ENCODE data around the gene USP49.
"Not testable (repeated sequence)": the region's sequence is repeated elsewhere in the genome, so short reads cannot be mapped to it uniquely, and the experiment has no call there.

USP49 gene

GRCh38 chr6:41811946-41812345, 83.2 kb downstream of the USP49 start:
- not testable (repeated sequence) for DNase-seq (ENCODE audit: low spot score)

GRCh38 chr6:41811095-41811494, 84.1 kb downstream of the USP49 start:
- no peak for DNase-seq (ENCODE audit: low spot score)

DNA sequence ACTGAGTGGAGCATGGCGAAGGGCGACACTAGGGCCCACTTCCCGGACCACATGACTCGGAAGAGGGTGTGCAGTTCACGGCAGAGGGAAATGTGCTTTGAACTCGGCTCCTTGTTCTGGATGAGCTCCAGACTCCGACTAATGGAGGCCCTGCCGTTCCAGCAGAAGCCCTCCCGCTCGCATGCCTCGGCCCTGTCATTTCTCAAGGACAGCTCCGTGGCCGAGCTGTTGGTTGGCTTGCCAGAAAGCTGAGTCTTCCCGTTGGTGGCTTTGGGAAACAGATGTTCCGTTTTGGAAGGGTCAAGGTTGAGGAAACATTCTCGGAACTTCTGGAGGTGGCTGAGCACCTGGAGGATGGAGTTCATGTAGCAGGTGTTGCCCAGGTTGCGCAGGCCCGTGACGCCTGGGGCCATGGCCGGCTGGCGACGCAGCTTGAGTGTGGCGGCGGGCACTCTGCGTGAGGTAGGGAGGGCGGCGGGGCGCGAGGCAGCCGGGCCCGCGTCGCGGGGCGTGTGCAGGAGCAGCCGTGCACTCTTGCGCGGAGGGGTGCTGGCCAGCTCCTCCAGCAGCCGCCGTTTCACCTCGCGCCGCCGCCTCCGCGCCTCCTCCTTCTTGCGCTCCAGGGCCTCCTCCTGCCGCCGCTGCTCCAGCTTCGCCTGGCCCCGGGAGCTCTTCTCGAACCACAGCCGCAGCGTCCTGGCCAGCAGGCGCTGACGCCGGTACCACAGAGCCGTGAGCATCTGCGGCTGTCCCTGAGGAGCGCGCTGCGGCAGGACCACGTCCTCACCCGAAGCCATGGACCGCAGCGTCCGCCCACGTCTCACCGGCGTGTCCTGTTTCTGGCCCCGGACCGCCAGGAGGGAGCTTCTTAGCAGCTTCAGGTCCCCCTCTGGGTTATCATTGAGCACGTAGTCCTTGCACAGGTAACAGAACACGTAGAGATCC, 89.1 kb downstream of the USP49 start:
- no peak for DNase-seq (ENCODE audit: low spot score)

DNA sequence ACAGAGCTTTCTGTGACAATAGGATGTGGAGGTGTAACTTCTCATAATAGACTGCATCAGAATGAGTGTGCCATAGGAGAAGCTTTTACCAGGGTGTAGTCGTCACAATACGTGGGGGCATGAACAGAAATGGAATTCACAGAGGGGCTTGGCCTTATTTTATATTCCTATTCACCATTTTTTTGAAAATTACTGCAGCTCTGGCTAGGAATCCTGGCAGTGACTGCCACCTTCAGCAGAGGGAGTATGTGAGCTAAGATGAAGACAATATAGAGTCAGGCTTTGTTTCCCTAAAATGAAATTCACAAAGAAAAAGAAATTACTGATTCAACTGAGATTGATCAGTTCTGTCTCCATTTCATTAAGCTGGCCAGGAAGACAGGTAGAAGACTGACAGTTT, 93.8 kb downstream of the USP49 start:
- DNase-seq (ENCODE audit: low spot score) = peak; percentile 13

GRCh38 chr6:41799559-41799911, 95.6 kb downstream of the USP49 start:
- no peak for DNase-seq (ENCODE audit: low spot score)

DNA sequence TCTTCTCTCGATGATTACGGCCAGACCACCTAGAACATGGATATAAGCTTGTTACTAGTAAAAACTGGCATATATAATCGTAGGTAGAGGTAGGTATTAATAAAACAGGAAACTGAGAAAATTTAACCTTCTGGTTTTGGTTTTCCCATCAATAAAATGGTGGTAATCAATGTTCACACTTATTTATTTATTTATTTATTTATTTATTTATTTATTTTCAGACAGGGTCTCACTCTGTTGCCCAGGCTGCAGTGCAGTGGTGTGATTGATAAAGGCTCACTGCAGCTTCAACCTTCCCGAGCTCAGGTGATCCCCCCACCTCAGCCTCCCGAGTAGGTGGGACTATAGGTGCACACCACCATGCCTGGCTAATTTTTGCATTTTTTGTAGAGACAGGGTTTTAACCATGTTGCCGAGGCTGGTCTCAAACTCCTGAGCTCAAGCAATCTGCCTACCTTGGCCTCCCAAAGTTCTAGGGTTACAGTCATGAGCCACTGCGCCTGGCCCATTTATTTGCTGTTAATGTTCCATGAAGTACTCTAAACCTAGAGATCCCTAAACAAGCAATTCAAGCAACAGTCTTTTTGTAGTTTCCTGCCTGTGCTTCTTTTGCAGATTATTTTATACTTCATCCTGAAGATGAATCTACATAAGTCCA, 96.1 kb downstream of the USP49 start:
- no peak for DNase-seq (ENCODE audit: low spot score)

GRCh38 chr6:41796474-41796873, 98.7 kb downstream of the USP49 start:
- no peak for DNase-seq (ENCODE audit: low spot score)

GRCh38 chr6:41791984-41792383, 103.2 kb downstream of the USP49 start:
- DNase-seq (ENCODE audit: low spot score) = no peak

DNA sequence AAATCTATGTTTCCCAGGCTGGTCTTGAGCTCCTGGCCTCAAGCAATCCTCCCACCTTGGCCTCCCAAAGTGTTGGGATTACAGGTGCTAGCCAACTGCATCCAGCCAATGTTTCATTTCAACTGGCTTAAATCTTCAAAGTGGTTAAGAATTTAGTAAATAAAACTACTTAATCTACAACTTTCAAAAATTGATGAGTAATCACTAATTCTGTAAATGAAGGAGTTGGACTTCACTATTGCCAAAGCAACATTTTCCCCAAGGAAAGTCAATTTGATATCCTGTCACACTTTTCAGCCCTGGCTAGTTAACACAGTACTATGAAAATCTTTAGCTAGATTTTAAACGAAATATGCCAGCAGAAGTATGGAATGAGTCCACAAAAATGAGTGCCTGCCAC, 103.9 kb downstream of the USP49 start:
- no peak for DNase-seq (ENCODE audit: low spot score)

DNA sequence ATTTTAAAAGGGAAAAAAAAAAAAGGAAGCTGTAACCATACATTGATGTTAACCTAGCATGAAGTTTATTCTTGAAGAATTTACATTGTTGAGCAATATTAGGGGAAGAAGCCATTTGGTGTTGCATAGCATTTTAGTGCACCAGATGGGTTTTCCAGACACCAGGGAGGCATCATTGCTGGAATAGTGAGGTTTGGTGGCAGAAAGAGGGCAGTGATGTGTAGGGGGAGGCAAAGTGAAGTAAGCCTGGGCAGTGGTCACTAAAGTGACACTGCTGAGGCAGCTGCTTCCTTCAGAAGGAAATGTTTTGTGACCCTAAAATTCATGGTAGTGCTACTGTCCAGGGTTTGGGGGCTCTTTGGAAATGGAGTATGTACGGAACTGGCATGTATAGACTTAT, 105.1 kb downstream of the USP49 start:
- DNase-seq (ENCODE audit: low spot score) = no peak

DNA sequence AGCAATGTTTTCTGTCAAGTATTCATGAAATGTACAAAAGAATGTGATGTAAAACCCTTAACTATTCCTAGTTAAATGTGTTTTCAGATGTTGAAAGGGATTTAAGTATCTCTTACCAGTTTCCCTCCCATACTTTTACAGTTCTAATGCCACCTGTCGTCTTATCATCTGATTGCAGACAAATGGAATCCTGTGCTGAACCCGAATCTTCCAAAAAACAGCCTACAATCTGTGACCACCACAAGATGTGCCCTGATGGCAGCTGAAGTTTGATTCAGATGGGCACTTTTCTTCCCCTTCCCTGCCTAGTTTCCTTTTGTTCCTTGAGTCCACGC, 105.8 kb downstream of the USP49 start:
- DNase-seq (ENCODE audit: low spot score) = no peak

DNA sequence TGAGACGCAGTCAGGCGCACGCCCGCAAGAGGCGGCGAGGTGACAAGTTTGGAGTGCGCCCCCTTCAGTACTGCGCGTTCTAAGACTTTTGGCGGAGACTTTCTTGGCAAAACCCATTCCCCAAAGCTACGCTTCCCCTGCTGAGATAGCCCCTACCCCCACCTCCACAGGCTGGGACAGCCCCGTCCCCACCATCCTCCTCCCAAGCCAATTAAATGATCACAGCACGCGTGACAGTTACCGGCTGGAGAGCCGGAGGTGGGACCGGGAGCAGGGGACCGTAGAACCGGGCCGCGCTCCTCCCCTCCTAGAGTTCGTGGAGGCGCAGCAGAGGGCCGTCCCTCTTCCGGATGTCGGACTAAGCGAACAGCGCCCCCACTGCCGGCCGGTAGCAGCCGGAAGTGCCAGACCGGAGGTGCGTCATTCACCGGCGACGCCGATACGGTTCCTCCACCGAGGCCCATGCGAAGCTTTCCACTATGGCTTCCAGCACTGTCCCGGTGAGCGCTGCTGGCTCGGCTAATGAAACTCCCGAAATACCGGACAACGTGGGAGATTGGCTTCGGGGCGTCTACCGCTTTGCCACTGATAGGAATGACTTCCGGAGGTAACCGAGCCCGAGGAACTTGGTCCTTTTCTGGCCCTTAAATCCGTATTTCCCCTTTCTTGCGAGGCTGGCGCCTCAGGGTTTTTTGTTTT, 107.8 kb downstream of the USP49 start, which contains the start of gene TOMM6:
Gene TOMM6, plus strand, starts transcription at position 476 of the 699 bp plus-strand sequence. Its CDS starts 4 bp downstream, at position 480.
- DNase-seq (ENCODE audit: low spot score) = peak; percentile 95

DNA sequence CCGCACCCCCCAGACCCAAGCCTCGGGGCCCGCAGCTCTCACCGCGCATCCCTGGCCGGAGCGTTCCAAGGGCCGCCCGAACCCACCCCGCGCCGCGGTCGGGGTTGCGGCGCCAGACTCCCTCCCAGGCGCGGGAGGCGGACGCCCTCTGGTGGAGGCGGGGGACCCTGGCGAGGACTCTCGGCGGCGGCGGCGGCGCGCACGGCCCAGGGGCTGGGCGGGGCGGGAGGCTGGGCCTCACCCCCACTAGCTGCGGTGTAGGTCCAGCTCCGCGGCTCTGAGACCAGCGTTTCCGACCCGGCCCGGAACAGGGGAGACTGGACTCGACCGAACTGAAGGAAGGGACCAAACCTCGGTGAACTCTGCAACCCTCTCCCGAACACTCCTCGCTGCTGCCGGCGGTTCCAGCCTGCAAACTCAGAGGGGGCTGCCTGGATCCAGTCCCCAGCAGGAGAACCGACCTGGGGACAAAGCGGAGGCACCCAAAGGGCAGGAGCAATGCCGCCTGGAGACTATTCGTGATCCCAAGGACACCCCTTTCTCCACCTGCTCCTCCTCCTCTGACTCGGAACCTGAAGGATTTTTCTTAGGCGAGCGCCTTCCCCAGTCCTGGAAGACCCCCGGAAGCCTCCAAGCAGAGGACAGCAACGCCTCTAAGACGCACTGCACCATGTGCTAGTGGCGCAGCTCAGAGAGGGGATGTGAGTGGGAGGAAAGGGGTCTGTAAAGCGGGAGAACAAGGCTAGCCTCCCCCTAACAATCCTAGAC, 108.5 kb downstream of the USP49 start:
- DNase-seq (ENCODE audit: low spot score) = peak; percentile 81

DNA sequence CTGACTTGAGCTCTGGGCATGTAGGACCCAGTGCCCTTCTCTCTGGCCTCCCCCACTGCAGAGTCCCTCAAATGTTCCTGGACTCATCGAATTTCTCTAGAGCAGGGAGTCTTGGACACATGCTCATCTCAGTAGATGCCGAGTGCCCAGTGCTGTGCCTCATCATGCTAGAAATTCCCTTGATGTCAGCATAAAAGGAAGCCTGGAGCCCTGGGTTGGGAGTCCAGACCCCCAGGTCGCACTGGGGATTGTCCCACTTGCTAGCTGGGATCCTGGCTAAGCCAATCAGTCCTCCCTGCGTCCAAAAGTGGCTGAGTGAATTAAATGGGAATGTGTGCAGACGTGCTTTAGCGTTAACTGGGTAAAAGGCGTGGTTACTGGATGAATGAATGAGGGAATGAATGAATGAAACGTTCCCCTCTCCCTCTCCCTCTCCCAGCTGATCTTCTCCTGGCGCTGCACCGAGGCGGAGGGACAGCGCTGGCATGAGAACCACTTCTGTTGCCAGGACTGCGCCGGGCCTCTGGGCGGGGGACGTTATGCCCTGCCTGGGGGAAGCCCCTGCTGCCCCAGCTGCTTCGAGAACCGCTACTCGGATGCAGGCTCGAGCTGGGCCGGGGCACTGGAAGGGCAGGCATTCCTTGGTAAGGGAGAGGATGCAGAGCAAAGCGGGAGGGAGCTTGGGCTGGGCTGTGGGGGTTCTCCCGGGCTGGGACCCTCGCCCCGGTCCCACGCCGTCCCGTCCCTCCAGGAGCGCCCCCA, 109.3 kb downstream of the USP49 start:
- no peak for DNase-seq (ENCODE audit: low spot score)

DNA sequence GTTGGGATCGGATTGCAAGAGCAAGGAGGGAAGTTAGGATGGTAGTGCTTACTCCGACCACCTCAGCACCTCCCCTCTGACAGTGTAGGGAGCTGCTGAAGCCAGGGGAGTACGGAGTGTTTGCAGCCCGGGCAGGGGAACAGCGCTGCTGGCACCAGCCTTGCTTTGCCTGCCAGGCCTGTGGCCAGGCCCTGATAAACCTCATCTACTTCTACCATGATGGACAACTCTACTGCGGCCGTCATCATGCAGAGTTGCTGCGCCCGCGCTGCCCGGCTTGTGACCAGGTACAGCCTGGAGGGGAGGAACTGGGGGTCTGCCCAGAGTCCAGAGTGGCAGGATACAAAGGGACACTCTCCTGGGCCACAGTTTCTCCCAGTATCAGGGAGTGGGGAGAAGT, 109.9 kb downstream of the USP49 start:
- DNase-seq (ENCODE audit: low spot score) = no peak

GRCh38 chr6:41784581-41785171, 110.5 kb downstream of the USP49 start:
- no peak for DNase-seq (ENCODE audit: low spot score)

GRCh38 chr6:41783106-41783780, 111.9 kb downstream of the USP49 start:
- DNase-seq (ENCODE audit: low spot score) = no peak

- DNase-seq (ENCODE audit: low spot score) = no peak
Observed at GRCh38 chr6:41781366-41781730, 113.8 kb downstream of the USP49 start.

DNA sequence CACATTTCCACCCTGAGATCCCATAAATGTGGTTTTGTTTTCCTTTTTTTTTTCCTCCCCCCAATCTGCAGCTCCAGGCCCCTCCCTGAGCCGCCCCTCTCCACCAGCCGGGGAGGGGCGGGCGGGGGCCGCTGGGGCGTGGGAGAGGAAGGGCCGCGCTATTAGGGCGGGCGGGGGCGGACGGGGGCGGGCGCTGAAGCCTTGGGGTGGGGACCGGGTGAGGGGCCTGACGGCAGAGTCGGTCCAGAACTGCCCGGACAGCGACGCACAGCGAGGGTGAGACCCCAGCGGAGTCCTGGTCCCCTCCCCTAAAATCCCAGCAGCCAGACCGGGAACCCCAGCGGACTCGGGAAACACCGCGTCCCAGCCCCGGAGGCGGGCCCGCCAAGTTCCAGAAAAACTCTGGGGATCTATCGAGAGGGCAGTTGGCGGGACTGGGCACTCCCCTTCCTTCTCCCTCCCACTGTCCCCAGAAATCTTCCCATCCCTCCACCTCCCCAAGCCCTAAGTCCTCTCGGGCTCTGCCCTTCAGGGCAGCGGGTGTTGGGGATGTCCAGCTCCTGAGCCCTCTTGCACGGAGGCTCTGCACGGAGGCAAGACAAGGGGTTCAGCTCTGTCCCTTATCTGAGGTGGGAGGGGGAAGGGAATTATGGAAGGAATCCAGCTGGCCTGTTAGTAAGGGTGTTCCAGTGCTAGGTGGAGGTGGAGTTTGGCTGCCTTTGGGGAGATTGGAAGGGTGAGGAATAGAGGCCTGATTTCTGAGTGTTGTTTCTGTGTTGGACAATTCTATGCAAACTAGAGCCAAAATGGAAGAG, 114.4 kb downstream of the USP49 start, which contains the start of gene PRICKLE4:
Gene PRICKLE4, plus strand, starts transcription at position 232 of the 815 bp plus-strand sequence. CDS start 2,692 bp downstream, outside the sequence.
- peak; percentile 16 for DNase-seq (ENCODE audit: low spot score)
